ENCODE data around the gene KIF16B.

DNA sequence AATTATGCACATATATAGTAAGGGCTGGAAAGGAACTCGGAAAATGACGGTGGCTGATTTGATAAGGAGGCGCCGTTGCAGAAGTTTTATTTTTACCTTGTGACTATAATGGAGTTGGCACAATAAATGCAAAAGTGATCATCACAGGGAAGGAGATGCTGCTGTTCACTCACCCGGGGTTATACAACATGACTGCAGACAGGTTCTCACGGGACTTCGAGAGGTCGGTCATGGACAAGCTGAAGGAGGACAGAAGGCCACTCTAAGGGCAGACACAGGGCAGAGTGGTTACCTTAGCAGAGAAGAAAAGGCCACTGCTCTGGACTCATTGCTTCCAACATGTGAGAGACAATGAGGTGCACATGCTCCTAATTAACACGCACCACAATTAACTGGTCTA lies 168.6 kb downstream of the KIF16B start:
- TF ChIP-seq, protein P1, sequence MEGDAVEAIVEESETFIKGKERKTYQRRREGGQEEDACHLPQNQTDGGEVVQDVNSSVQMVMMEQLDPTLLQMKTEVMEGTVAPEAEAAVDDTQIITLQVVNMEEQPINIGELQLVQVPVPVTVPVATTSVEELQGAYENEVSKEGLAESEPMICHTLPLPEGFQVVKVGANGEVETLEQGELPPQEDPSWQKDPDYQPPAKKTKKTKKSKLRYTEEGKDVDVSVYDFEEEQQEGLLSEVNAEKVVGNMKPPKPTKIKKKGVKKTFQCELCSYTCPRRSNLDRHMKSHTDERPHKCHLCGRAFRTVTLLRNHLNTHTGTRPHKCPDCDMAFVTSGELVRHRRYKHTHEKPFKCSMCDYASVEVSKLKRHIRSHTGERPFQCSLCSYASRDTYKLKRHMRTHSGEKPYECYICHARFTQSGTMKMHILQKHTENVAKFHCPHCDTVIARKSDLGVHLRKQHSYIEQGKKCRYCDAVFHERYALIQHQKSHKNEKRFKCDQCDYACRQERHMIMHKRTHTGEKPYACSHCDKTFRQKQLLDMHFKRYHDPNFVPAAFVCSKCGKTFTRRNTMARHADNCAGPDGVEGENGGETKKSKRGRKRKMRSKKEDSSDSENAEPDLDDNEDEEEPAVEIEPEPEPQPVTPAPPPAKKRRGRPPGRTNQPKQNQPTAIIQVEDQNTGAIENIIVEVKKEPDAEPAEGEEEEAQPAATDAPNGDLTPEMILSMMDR (IDR thresholded peaks at IDR 0.05; ENCODE audit: poor library complexity) = no peak
- TF ChIP-seq EZH2 (IDR thresholded peaks at IDR 0.05; ENCODE audit: borderline replicate concordance) = no peak

Measured in hepatocyte (in vitro differentiated cells).